Upper lobe of left lung (tissue), 4 donors: Measurements from ENCODE around the gene NLGN2.

Source experiments
- CTCF ChIP-seq, 6 experiments: fragments of 450-650 bp in 4 of 6; fragments of 200-600 bp in 2 of 6; sonication (generic) in 2 of 6; IDR thresholded peaks; one replicate each; pipeline ENCODE4 v1.5.1; 2016 to 2019; ENCODE audit warnings: antibody characterized with exemption in 6 of 6
- POLR2A ChIP-seq, 4 donors: fragments of 450-650 bp; IDR thresholded peaks; one replicate each; pipeline ENCODE4 v1.5.1; 2016 to 2017; ENCODE audit warnings: antibody characterized with exemption in 4 of 4, mild to moderate bottlenecking in 2 of 4
- POLR2AphosphoS5 ChIP-seq, 2 donors: sonication (generic); formaldehyde crosslinking; IDR thresholded peaks; one replicate each; pipeline ENCODE4 v1.5.1; 2017; ENCODE audit warnings: antibody characterized with exemption in 2 of 2

- TF ChIP-seq POLR2A (IDR thresholded peaks at IDR 0.05) (peak in 2 of 4 donors; percentile 32 to 45), CTCF (IDR thresholded peaks at IDR 0.05) (peak; percentile 80 to 97 (median 95)), POLR2AphosphoS5 (IDR thresholded peaks at IDR 0.05) (peak in 1 of 2 donors; percentile 41)
Measured at GRCh38 chr17:7436556-7437368, 29.1 kb downstream of the NLGN2 start.
